ENCODE data around the gene FLNC. TPM values are rescaled to one million over a fixed set of nuclear protein-coding genes. Genes with fewer than 3 reads are reported as not detected.

FLNC gene
- total and polyA plus RNA-seq, 9 of the 15 experiments (the other 6 are each of a cell fraction or from before 2014, with no cell fraction given): 0.90 to 155 (median 28.8) TPM

GRCh38 chr7:128832880-128833147 lies 2.6 kb downstream of the FLNC start:
- H3K27ac ChIP-seq (ENCODE audit: extremely low read depth, low read depth, low read length): peak overlapping the region; percentile 90
- FAIRE-seq: no peak
- peak overlapping the region; percentile 91 to 95 for H3K9ac ChIP-seq (ENCODE audit: insufficient read depth in 1 of 2, low read depth in 2 of 2, low read length in 2 of 2)
- 0 out of 2 replicates have a peak, but pooled peaks have one; percentile 26 for TF ChIP-seq FOXJ2 (tag; IDR thresholded peaks at IDR 0.05)
- TF ChIP-seq SMARCB1 (IDR thresholded peaks at IDR 0.05; ENCODE audit: insufficient read length, low read depth): peak; percentile 3
- TF ChIP-seq ZNF384 (IDR thresholded peaks at IDR 0.05; ENCODE audit: low read depth, low read length): no peak
- no peak for TF ChIP-seq IRF9 (tag; IDR thresholded peaks at IDR 0.05)
- no peak for TF ChIP-seq ZNF133 (CRISPR knock-in tag; IDR thresholded peaks at IDR 0.05)
- TF ChIP-seq CREB3 (tag; conservative IDR thresholded peaks at IDR 0.05; ENCODE audit: low read depth): 0 out of 2 replicates have a peak, but pooled peaks have one; percentile 10
- peak; percentile 7; the same call in 1 of the 2 replicates for TF ChIP-seq PML (IDR thresholded peaks at IDR 0.05; ENCODE audit: low read length)
- no peak; the same call in 1 of the 2 replicates for TF ChIP-seq SMARCA4 (IDR thresholded peaks at IDR 0.05)
- TF ChIP-seq MNT (conservative IDR thresholded peaks at IDR 0.05): peak in 1 of 2 experiments; percentile 10; a peak in 1 of 4 replicates
- no peak for TF ChIP-seq EP300 (IDR thresholded peaks at IDR 0.05; ENCODE audit: low read length)
- 0 out of 2 replicates have a peak, but pooled peaks have one; percentile 38 for TF ChIP-seq ZNF431 (CRISPR knock-in tag; IDR thresholded peaks at IDR 0.05)
- peak; percentile 3 for TF ChIP-seq SAP30 (IDR thresholded peaks at IDR 0.05; ENCODE audit: borderline replicate concordance, insufficient read depth, low read depth, low read length, poor library complexity, severe bottlenecking)
- TF ChIP-seq NKRF (IDR thresholded peaks at IDR 0.05; ENCODE audit: borderline replicate concordance): peak; percentile 72; the same call in 1 of the 2 replicates
- TF ChIP-seq GMEB1 (CRISPR knock-in tag; IDR thresholded peaks at IDR 0.05): no peak
- TF ChIP-seq MECOM (CRISPR knock-in tag; IDR thresholded peaks at IDR 0.05): no peak
- TF ChIP-seq SNIP1 (IDR thresholded peaks at IDR 0.05; ENCODE audit: low read depth): no peak

More at GRCh38 chr7:128832880-128833147, 2.6 kb downstream of the FLNC start:
- DNase-seq (ENCODE audit: extremely low read depth in 1 of 4, low spot score in 3 of 4) (no peak), ATAC-seq (no peak)
- WGBS (ENCODE audit: insufficient coverage, low coverage, missing lambda C conversion rate): 3% methylated on average over 2 of the region's 2 CpGs
- no TSS peak for BruUV-seq (replicated peaks)
- H3K4me3 ChIP-seq: peak overlapping the region; percentile 66
- H2AFZ ChIP-seq (ENCODE audit: low read depth, low read length): peak overlapping the region; percentile 35; the same call in 1 of the 2 replicates
- ChIA-PET POLR2A (interaction anchor here (0.6 to 4.3 kb wide), 22 partner anchors 9 to 1128 kb away, joined by 3 to 39 read pairs (median 5); partner anchors contain the start of genes ATP6V1F and CALU), CTCF (ENCODE audit: low intra/inter-chr PET ratio) (no interaction called here)
- intact Hi-C loops (cut with micrococcal nuclease) (loop anchor here (1.0 to 2.0 kb wide), 4 partner anchors 27 to 94 kb away; partner anchors contain the start of gene CALU), in situ Hi-C loops (cut with MboI) (no loop called here)
- H4K20me1 ChIP-seq (replicated peaks; ENCODE audit: control insufficient read depth, insufficient read depth, low read length): 0 out of 2 replicates have a peak, but pooled peaks cover 4% of the 10 kb centered on the region
- no peaks in the 10 kb centered on the region for H3K9me3 ChIP-seq (replicated peaks; ENCODE audit: control insufficient read depth, insufficient read depth, low read depth, low read length)
- peak overlapping the region; percentile 97 for H3K4me2 ChIP-seq (ENCODE audit: insufficient read depth, low read length)
- peaks cover 34 to 74% of the 10 kb centered on the region in 2 experiments for H3K4me1 ChIP-seq (replicated peaks in 1 of 2; ENCODE audit: control insufficient read depth in 2 of 2, insufficient read depth in 2 of 2, low read length in 2 of 2)
- peaks cover 50% of the 10 kb centered on the region for H3K79me2 ChIP-seq (ENCODE audit: control insufficient read depth, insufficient read depth, low read length)
- no peaks in the 10 kb centered on the region for H3K27me3 ChIP-seq (ENCODE audit: control insufficient read depth in 2 of 2, insufficient read depth in 2 of 2, low read length in 2 of 2)
- H3K9me1 ChIP-seq (ENCODE audit: control insufficient read depth, insufficient read depth, low read length): no peaks in the 10 kb centered on the region
- H3K36me3 ChIP-seq (ENCODE audit: control insufficient read depth, insufficient read depth, low read length): peaks cover 50% of the 10 kb centered on the region; the same call in 2 of the 3 replicates
